HEK293T (cell line): ENCODE results near the gene EFCAB6.

Experiments used
- CTCF ChIA-PET: fragments of 350-600 bp; formaldehyde crosslinking; extraction: SDS; loops from one replicate; lab custom pipeline; 2021; ENCODE audit warnings: antibody characterized with exemption, inconsistent platforms; lab: Yijun Ruan, JAX
- POLR2A ChIA-PET: fragments of 350-600 bp; formaldehyde crosslinking; extraction: SDS; loops from one replicate; lab custom pipeline; 2020; ENCODE audit warnings: antibody characterized with exemption, inconsistent platforms; lab: Yijun Ruan, JAX
- DNase-seq: peaks from one replicate; pipeline ENCODE4 v3.0.0; 2012; ENCODE audit warnings: mixed read lengths; ENCODE audit errors: extremely low spot score
- ARNT ChIP-seq: fragments of 450-650 bp; IDR thresholded peaks from 2 replicates; pipeline ENCODE4 v1.6.1; 2017; ENCODE audit warnings: mild to moderate bottlenecking
- BHLHE40 ChIP-seq: fragments of 450-650 bp; IDR thresholded peaks from 2 replicates; pipeline ENCODE4 v1.6.1; 2016; ENCODE audit warnings: mild to moderate bottlenecking, moderate library complexity, borderline replicate concordance
- CTBP1 ChIP-seq: fragments of 450-650 bp; IDR thresholded peaks from 2 replicates; pipeline ENCODE4 v1.6.1; 2016; ENCODE audit warnings: borderline replicate concordance
- ELF4 ChIP-seq: fragments of 450-650 bp; IDR thresholded peaks from 2 replicates; pipeline ENCODE4 v1.6.1; 2017; ENCODE audit warnings: antibody characterized with exemption
- FOXA1 ChIP-seq: fragments of 450-650 bp; IDR thresholded peaks from 2 replicates; pipeline ENCODE4 v1.6.1; 2016; ENCODE audit warnings: mild to moderate bottlenecking
- FOXK2 ChIP-seq: fragments of 450-650 bp; IDR thresholded peaks from 2 replicates; pipeline ENCODE4 v1.6.1; 2016; ENCODE audit warnings: mild to moderate bottlenecking
- FOXM1 ChIP-seq: fragments of 450-650 bp; IDR thresholded peaks from 2 replicates; pipeline ENCODE4 v1.6.1; 2017; ENCODE audit warnings: mild to moderate bottlenecking, borderline replicate concordance
- HDGF ChIP-seq: fragments of 450-650 bp; IDR thresholded peaks from 2 replicates; pipeline ENCODE4 v1.6.1; 2017; ENCODE audit warnings: antibody characterized with exemption, borderline replicate concordance
- L3MBTL2 ChIP-seq: fragments of 450-650 bp; conservative IDR thresholded peaks from 2 replicates; pipeline ENCODE4 v1.6.1; 2016; ENCODE audit warnings: mild to moderate bottlenecking
- LEF1 ChIP-seq: fragments of 450-650 bp; IDR thresholded peaks from 2 replicates; pipeline ENCODE4 v1.6.1; 2017; ENCODE audit warnings: mild to moderate bottlenecking, borderline replicate concordance
- NFRKB ChIP-seq: fragments of 450-650 bp; IDR thresholded peaks from 2 replicates; pipeline ENCODE4 v1.6.1; 2016; ENCODE audit warnings: mild to moderate bottlenecking, moderate library complexity
- SP1 ChIP-seq: fragments of 450-650 bp; IDR thresholded peaks from 2 replicates; pipeline ENCODE4 v1.6.1; 2017
- SUZ12 ChIP-seq: fragments of 450-650 bp; IDR thresholded peaks from 2 replicates; pipeline ENCODE4 v1.6.1; 2016; ENCODE audit warnings: mild to moderate bottlenecking
- TARDBP ChIP-seq: fragments of 450-650 bp; IDR thresholded peaks from 2 replicates; pipeline ENCODE4 v1.6.1; 2016
- ZNF384 ChIP-seq: fragments of 450-650 bp; IDR thresholded peaks from 2 replicates; pipeline ENCODE4 v1.6.1; 2016
- TF ChIP-seq, protein P1 (sequence below): fragments of 450-650 bp; IDR thresholded peaks from 2 replicates; pipeline ENCODE4 v1.6.1; 2016

EFCAB6 gene

DNA sequence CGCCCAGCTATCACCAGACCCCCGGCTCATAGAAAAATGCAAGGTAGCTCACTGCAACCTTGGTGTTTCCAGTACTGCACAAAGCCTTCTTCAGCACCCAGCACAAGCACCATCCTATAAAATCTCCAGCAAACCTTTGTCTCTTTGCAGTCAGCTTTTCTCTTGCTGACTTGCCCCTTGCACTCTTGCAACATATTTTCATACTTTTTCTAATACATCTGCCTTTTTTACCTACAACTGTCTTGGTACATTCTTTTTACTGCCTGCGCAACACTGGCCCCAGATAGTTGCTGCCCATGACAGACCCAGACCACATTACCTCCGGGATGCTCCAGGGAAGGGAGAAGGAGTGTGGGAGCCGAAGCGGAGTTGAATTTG is 257.9 kb downstream of the EFCAB6 start:
- POLR2A ChIA-PET = no interaction called here
- TF ChIP-seq ELF4 = no peak
- TF ChIP-seq FOXA1 = no peak
- no peak for TF ChIP-seq LEF1
- no peak for TF ChIP-seq TARDBP
- TF ChIP-seq L3MBTL2 = no peak
- no peak for TF ChIP-seq ARNT
- DNase-seq = no peak
- CTCF ChIA-PET = no interaction called here

DNA sequence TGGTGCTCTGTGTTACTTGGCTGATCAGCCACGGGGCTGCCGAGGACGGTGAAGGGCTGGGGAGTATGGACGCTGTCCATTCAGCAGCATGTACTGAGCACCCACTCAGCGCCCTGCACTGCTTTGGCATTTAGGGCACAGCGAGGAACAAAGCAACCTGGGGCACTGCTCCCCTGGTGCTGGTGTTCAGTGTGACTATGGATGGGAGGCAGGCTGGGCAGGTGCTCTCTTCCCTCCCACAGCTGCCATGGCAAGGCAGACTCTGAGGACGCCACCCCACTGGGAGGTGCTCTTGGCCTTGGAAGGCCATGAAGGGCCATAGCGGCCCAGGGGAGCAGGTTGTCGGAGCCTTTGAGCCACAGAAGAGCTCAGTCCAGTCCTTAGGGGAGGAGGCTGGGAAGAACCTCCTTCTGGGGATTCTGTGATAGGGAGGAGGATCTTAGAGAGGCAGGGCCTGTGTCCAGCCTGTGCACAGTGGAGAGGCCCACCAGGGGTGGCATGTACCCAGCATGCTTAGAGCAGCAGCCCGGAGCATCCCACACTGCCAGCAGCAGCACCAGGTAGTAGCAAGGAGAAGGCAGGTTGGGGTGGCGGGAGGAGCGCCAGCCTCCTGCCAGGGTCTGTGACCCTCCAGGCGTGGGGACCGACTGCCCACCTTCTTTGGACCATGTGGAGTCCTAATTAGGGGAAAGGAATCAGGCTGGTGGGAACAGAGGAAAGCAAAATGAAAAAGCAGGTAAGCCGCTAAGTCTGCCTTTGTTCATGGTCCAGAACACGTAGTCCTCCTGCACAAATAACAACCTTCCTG is 258.4 kb downstream of the EFCAB6 start:
- no peak for DNase-seq
- ChIA-PET CTCF (no interaction called here), POLR2A (no interaction called here)
- no peak for TF ChIP-seq FOXA1
- TF ChIP-seq BHLHE40 = no peak
- no peak for TF ChIP-seq NFRKB
- TF ChIP-seq FOXK2 = no peak
- TF ChIP-seq SP1 = no peak

DNA sequence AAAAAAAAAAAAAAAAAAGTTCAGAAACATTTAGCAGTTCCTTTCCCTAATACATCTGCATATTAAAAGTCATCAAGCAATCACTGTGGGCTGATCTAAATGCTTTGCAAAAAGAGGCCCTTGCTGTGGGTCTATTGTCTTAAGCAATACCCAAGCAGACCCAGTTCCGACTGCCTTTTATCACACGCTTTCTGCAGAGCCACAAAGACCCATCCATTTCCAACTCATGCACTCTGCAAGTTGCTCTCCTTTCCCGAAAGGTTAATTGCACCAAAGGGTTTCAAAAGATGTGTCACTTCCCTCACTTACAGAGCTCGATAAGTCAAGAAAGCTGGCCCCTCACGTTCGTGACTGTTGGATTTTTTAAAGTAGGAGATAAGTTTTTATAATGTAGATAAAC is 261.4 kb downstream of the EFCAB6 start:
- TF ChIP-seq FOXK2 (no peak), CTBP1 (no peak), SP1 (no peak), FOXA1 (no peak), ARNT (no peak), NFRKB (no peak), HDGF (no peak), LEF1 (no peak), BHLHE40 (no peak)
- TF ChIP-seq, protein P1, sequence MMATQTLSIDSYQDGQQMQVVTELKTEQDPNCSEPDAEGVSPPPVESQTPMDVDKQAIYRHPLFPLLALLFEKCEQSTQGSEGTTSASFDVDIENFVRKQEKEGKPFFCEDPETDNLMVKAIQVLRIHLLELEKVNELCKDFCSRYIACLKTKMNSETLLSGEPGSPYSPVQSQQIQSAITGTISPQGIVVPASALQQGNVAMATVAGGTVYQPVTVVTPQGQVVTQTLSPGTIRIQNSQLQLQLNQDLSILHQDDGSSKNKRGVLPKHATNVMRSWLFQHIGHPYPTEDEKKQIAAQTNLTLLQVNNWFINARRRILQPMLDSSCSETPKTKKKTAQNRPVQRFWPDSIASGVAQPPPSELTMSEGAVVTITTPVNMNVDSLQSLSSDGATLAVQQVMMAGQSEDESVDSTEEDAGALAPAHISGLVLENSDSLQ = no peak
- ChIA-PET POLR2A (no interaction called here), CTCF (no interaction called here)
- no peak for DNase-seq

GRCh38 chr22:43550024-43550620 is 262.0 kb downstream of the EFCAB6 start:
- ChIA-PET POLR2A (no interaction called here), CTCF (no interaction called here)
- TF ChIP-seq HDGF = no peak
- DNase-seq = no peak

DNA sequence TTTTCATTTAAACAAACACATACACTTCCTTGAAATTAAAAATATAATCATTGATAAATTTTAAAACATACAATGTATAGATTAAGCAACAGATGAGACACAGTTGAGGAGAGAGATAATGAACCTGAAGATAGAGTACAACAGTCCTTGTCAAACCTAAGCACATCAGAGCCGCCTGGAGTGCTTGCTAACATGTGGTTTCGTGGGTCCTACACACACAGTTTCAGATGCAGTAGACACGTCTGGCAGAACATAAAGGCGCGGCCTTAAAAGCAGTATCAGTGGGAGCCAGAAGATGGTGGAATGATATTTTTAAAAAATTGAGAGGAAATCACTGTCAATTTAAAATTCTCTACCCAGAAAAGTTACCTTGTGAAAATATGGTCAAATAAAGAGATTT is 265.9 kb downstream of the EFCAB6 start:
- no peak for DNase-seq
- CTCF ChIA-PET = no interaction called here
- no peak for TF ChIP-seq SP1
- TF ChIP-seq ARNT = no peak
- TF ChIP-seq L3MBTL2 = no peak
- TF ChIP-seq NFRKB = no peak
- TF ChIP-seq HDGF = no peak
- TF ChIP-seq SUZ12 = no peak
- TF ChIP-seq FOXA1 = no peak
- no peak for TF ChIP-seq ZNF384
- no peak for TF ChIP-seq CTBP1
- no peak for TF ChIP-seq FOXM1
- no peak for TF ChIP-seq FOXK2
- no peak for TF ChIP-seq LEF1
- TF ChIP-seq, protein P1 = no peak
- no peak for TF ChIP-seq TARDBP

GRCh38 chr22:43544289-43544673 is 267.8 kb downstream of the EFCAB6 start:
- no peak for DNase-seq
- CTCF ChIA-PET = interaction anchor here (0.8 kb wide), 1 partner anchor 22 kb away, joined by 3 read pairs; no protein-coding TSS in a partner anchor
- TF ChIP-seq FOXM1 (no peak), SUZ12 (no peak), SP1 (no peak), L3MBTL2 (no peak), CTBP1 (no peak), FOXK2 (no peak), LEF1 (no peak), HDGF (no peak), ARNT (no peak)
- POLR2A ChIA-PET = interaction anchor here (0.5 kb wide), 1 partner anchor 23 kb away, joined by 3 read pairs; no protein-coding TSS in a partner anchor

More for the DNA sequence above, 265.9 kb downstream of the EFCAB6 start:
- POLR2A ChIA-PET = no interaction called here
